Activated B cell treated with CpG ODN at 0.5 μM for 24 hours (primary cell): ENCODE results near the gene CLDN5. TPM values are rescaled to one million over a fixed set of nuclear protein-coding genes. Genes with fewer than 3 reads are reported as not detected.

Experiments
- ATAC-seq: fragments of 200-7000 bp; cut with Tn5 transposase; one replicate; pipeline ENCODE4 v1.10.0; 2021; ENCODE audit warnings: low read depth, mild to moderate bottlenecking, moderate library complexity
- CTCF ChIA-PET: fragments of 350-600 bp; sonication (Branson Sonifier 250); formaldehyde crosslinking; loops from one replicate; lab custom pipeline; 2021; ENCODE audit warnings: antibody characterized with exemption; lab: Charles Lee
- POLR2A ChIA-PET: fragments of 350-600 bp; sonication (Branson Sonifier 250); formaldehyde crosslinking; loops from one replicate; lab custom pipeline; 2021; ENCODE audit warnings: antibody characterized with exemption; lab: Charles Lee
- DNase-seq: peaks from one replicate; pipeline ENCODE4 v3.0.0; 2022
- H3K27ac Mint-ChIP-seq: one replicate; pipeline ENCODE4 v1.8.0; 2020; ENCODE audit warnings: mixed read lengths
- H3K27me3 Mint-ChIP-seq: one replicate; pipeline ENCODE4 v1.8.0; 2021; ENCODE audit warnings: mixed read lengths
- H3K36me3 Mint-ChIP-seq: one replicate; pipeline ENCODE4 v1.8.0; 2021; ENCODE audit warnings: low read depth, mixed read lengths
- H3K4me1 Mint-ChIP-seq: one replicate; pipeline ENCODE4 v1.8.0; 2021; ENCODE audit warnings: mixed read lengths
- H3K4me3 Mint-ChIP-seq: one replicate; pipeline ENCODE4 v1.8.0; 2020; ENCODE audit warnings: mild to moderate bottlenecking, mixed read lengths
- H3K9me3 Mint-ChIP-seq: one replicate; pipeline ENCODE4 v1.8.0; 2020; ENCODE audit warnings: mixed read lengths
- intact Hi-C: fragments of 100-400 bp; cut with micrococcal nuclease; formaldehyde crosslinking; loops from one replicate; pipeline ENCODE4 v1.15.1; 2024
- total RNA-seq: library from RNA; stranded (reverse); gene quantifications from 2 replicates; pipeline ENCODE4 v1.2.3, GENCODE V29; 2022
- TF ChIP-seq, protein P1 (sequence below): fragments of 200-600 bp; IDR thresholded peaks from one replicate; pipeline ENCODE4 v1.8.0; 2022; ENCODE audit warnings: antibody characterized with exemption, mild to moderate bottlenecking

The CLDN5 gene
- total RNA-seq, 1 donor from 2014 or later, result not detected

DNA sequence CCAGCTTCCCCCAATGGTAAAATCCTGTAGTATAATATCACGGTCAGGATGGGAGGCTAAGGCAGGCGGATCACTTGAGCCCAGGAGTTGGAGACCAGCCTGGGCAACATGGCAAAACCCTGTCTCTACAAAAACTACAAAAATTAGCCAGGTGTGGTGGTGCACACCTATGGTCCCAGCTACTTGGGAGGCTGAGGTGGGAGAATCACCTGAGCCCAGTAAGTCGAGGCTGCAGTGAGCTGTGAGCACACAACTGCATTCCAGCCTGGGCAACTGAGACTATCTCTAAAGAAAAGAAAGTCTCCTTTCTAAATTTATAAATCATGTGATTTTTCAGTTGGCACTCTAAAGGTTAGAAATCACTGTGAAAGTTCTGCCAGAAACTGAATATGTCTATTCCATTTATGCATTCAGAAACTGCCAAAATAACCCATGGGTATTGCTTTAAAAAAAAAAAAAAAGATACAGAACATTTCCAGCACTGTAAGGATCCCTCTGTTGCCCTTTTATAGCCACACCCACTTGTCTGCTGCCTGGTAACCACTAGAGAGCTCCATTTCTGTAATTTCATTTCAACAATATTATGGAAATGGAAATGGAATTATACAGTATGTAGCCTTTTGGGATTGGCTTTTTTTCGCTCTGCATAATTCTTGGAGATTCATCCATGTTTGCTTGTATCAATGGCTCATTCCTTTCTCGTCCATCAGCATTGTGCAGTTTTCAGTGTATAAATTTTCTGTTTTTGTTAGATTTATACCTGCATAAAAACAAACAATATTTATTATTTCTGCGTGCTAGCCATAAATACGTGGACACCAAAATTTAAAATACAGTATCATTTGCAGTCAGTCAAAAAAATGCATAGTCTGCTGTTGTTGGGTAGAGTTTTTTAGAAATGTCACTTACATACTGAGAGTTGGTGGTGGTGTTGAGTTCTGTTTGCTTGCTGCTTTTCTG lies 35.0 kb downstream of the CLDN5 start:
- Mint-ChIP-seq H3K9me3 (no peaks in the 10 kb centered on the region), H3K27ac (no peak overlapping the region), H3K4me3 (no peak overlapping the region), H3K4me1 (no peaks in the 10 kb centered on the region), H3K36me3 (no peaks in the 10 kb centered on the region), H3K27me3 (no peaks in the 10 kb centered on the region)
- ChIA-PET CTCF (interaction anchor here (1.0 to 1.4 kb wide), 2 partner anchors 140 to 345 kb away, joined by 3 read pairs; partner anchors contain the start of gene ESS2), POLR2A (no interaction called here)
- ATAC-seq (no peak), DNase-seq (no peak)
- TF ChIP-seq, protein P1, sequence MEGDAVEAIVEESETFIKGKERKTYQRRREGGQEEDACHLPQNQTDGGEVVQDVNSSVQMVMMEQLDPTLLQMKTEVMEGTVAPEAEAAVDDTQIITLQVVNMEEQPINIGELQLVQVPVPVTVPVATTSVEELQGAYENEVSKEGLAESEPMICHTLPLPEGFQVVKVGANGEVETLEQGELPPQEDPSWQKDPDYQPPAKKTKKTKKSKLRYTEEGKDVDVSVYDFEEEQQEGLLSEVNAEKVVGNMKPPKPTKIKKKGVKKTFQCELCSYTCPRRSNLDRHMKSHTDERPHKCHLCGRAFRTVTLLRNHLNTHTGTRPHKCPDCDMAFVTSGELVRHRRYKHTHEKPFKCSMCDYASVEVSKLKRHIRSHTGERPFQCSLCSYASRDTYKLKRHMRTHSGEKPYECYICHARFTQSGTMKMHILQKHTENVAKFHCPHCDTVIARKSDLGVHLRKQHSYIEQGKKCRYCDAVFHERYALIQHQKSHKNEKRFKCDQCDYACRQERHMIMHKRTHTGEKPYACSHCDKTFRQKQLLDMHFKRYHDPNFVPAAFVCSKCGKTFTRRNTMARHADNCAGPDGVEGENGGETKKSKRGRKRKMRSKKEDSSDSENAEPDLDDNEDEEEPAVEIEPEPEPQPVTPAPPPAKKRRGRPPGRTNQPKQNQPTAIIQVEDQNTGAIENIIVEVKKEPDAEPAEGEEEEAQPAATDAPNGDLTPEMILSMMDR, result no peak
- intact Hi-C loops, result no loop called here

GRCh38 chr22:19488285-19488684 lies 35.9 kb downstream of the CLDN5 start:
- POLR2A ChIA-PET, result no interaction called here
- no peak for ATAC-seq
- H3K27ac Mint-ChIP-seq, result no peak overlapping the region

GRCh38 chr22:19483481-19484244 lies 40.5 kb downstream of the CLDN5 start:
- CTCF ChIA-PET, result no interaction called here
- H3K36me3 Mint-ChIP-seq, result peaks cover 2% of the 10 kb centered on the region
- no peaks in the 10 kb centered on the region for H3K27me3 Mint-ChIP-seq

More at GRCh38 chr22:19488285-19488684, 35.9 kb downstream of the CLDN5 start:
- Mint-ChIP-seq H3K36me3 (no peaks in the 10 kb centered on the region), H3K9me3 (no peaks in the 10 kb centered on the region), H3K27me3 (no peaks in the 10 kb centered on the region), H3K4me3 (no peak overlapping the region), H3K4me1 (no peaks in the 10 kb centered on the region)
- intact Hi-C loops, result no loop called here
- TF ChIP-seq, protein P1, result no peak
- CTCF ChIA-PET, result no interaction called here
- DNase-seq, result no peak

DNA sequence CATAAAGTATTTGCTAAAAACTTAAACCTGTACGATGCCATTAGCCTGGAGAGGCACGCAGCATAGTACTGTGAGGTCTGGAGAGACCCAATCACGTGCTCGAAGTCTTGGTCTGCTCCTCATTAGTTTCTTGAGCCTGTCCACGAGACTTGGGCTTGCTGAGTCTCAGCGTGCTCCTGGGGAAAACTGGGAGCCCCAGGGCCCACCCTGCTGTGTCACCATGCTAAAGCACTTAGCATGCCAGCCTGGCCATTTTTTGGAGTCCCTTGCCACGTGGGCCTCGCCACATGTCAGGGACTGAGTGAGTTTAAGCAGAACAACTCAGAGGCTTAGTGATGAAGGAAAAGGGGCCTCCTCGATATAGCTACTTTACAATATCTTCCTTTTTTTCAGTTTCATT lies 41.9 kb downstream of the CLDN5 start:
- Mint-ChIP-seq H3K9me3 (no peaks in the 10 kb centered on the region), H3K4me1 (peaks cover 19% of the 10 kb centered on the region), H3K4me3 (no peak overlapping the region), H3K27me3 (no peaks in the 10 kb centered on the region), H3K36me3 (peaks cover 4% of the 10 kb centered on the region), H3K27ac (no peak overlapping the region)
- TF ChIP-seq, protein P1, result no peak
- intact Hi-C loops, result no loop called here
- ATAC-seq (no peak), DNase-seq (no peak)
- ChIA-PET CTCF (no interaction called here), POLR2A (no interaction called here)

More at GRCh38 chr22:19483481-19484244, 40.5 kb downstream of the CLDN5 start:
- ATAC-seq (no peak), DNase-seq (no peak)
- no peaks in the 10 kb centered on the region for H3K9me3 Mint-ChIP-seq
- TF ChIP-seq, protein P1, result no peak
- intact Hi-C loops, result no loop called here
- POLR2A ChIA-PET, result no interaction called here
- no peak overlapping the region for H3K27ac Mint-ChIP-seq
- peaks cover 8% of the 10 kb centered on the region for H3K4me1 Mint-ChIP-seq
- no peak overlapping the region for H3K4me3 Mint-ChIP-seq

- Mint-ChIP-seq H3K4me3 (peak overlapping the region; percentile 6), H3K27ac (no peak overlapping the region), H3K27me3 (no peaks in the 10 kb centered on the region), H3K4me1 (peaks cover 25% of the 10 kb centered on the region), H3K36me3 (peaks cover 7% of the 10 kb centered on the region), H3K9me3 (no peaks in the 10 kb centered on the region)
- TF ChIP-seq, protein P1, result no peak
- DNase-seq (no peak), ATAC-seq (no peak)
- POLR2A ChIA-PET, result no interaction called here
- intact Hi-C loops, result loop anchor here (1.0 kb wide), 1 partner anchor 150 kb away; no protein-coding TSS in a partner anchor
- CTCF ChIA-PET, result no interaction called here
These were observed 43.4 kb downstream of the CLDN5 start for GRCh38 chr22:19480789-19481188.
